Neural cell (in vitro differentiated cells): ENCODE data around the gene OTX2. TPM values are rescaled to one million over a fixed set of nuclear protein-coding genes. Genes with fewer than 3 reads are reported as not detected.

Experiments
- H2AFZ ChIP-seq: fragments of 200-600, 300-800 bp; sonication (generic), shearing (Covaris generic); 2 replicates; pipeline ENCODE4 v1.6.0; 2014; ENCODE audit warnings: low read depth, mild to moderate bottlenecking, antibody characterized with exemption, low read length, moderate library complexity
- H3F3A ChIP-seq: fragments of 200-600 bp; shearing (Covaris generic); 2 replicates; pipeline ENCODE4 v1.6.1; 2016; ENCODE audit warnings: mild to moderate bottlenecking, moderate library complexity, mixed read lengths, antibody characterized with exemption, low read length; ENCODE audit not compliant: insufficient read depth, poor library complexity, severe bottlenecking
- H3K27ac ChIP-seq: fragments of 200-600, 300-800 bp; sonication (generic), shearing (Covaris generic); 2 replicates; pipeline ENCODE4 v1.5.1; 2014; ENCODE audit warnings: mild to moderate bottlenecking, low read length, moderate library complexity
- H3K27me3 ChIP-seq: fragments of 300-800, 200-600 bp; sonication (generic), shearing (Covaris generic); 2 replicates; pipeline ENCODE4 v1.6.0; 2014; ENCODE audit warnings: mild to moderate bottlenecking, low read depth, low read length, moderate library complexity; ENCODE audit not compliant: insufficient read depth
- H3K36me3 ChIP-seq: fragments of 300-800, 200-600 bp; sonication (generic), shearing (Covaris generic); 2 replicates; pipeline ENCODE4 v1.5.1; 2014; ENCODE audit warnings: mild to moderate bottlenecking, antibody characterized with exemption, low read length, moderate library complexity; ENCODE audit not compliant: insufficient read depth
- H3K4me2 ChIP-seq: fragments of 300-800, 200-600 bp; sonication (generic), shearing (Covaris generic); 2 replicates; pipeline ENCODE4 v1.6.0; 2014; ENCODE audit warnings: mild to moderate bottlenecking, low read length
- H3K4me3 ChIP-seq: fragments of 300-800, 200-600 bp; sonication (generic), shearing (Covaris generic); 2 replicates; pipeline ENCODE4 v1.5.1; 2014; ENCODE audit warnings: mild to moderate bottlenecking, low read length, moderate library complexity
- H3K79me2 ChIP-seq: fragments of 200-600 bp; shearing (Covaris generic); replicated peaks from 2 replicates; pipeline ENCODE4 v1.6.0; 2014; ENCODE audit warnings: mild to moderate bottlenecking, low read length, moderate library complexity; ENCODE audit not compliant: insufficient read depth
- H3K9ac ChIP-seq: fragments of 300-800, 200-600 bp; sonication (generic), shearing (Covaris generic); 2 replicates; pipeline ENCODE4 v1.6.1; 2016; ENCODE audit warnings: mild to moderate bottlenecking, low read length, mixed read lengths
- H3K9me2 ChIP-seq: fragments of 200-600 bp; shearing (Covaris generic); 2 replicates; pipeline ENCODE4 v1.6.1; 2016; ENCODE audit warnings: mild to moderate bottlenecking, low read length, mixed read lengths; ENCODE audit not compliant: insufficient read depth
- H3K9me3 ChIP-seq: fragments of 200-600, 300-800 bp; sonication (generic), shearing (Covaris generic); 2 replicates; pipeline ENCODE4 v1.6.1; 2016; ENCODE audit warnings: mild to moderate bottlenecking, mixed run types, low read length, moderate library complexity, mixed read lengths
- H4K20me1 ChIP-seq: fragments of 200-600 bp; shearing (Covaris generic); 2 replicates; pipeline ENCODE4 v1.6.1; 2016; ENCODE audit warnings: mild to moderate bottlenecking, mixed run types; ENCODE audit not compliant: insufficient read depth
- CTCF ChIP-seq: fragments of 450-650 bp; IDR thresholded peaks from 2 replicates; pipeline ENCODE4 v1.5.1; 2014; ENCODE audit warnings: antibody characterized with exemption, mild to moderate bottlenecking, moderate library complexity; ENCODE audit not compliant: poor library complexity, severe bottlenecking
- EP300 ChIP-seq: fragments of 450-650 bp; conservative IDR thresholded peaks from 2 replicates; pipeline ENCODE4 v1.6.1; 2014; ENCODE audit warnings: antibody characterized with exemption, mild to moderate bottlenecking, moderate library complexity; ENCODE audit not compliant: poor library complexity, severe bottlenecking
- EZH2 ChIP-seq: fragments of 200-600, 300-800 bp; shearing (Covaris generic), sonication (generic); IDR thresholded peaks from 2 replicates; pipeline ENCODE4 v1.6.1; 2014; ENCODE audit warnings: antibody characterized with exemption, low read length, borderline replicate concordance, mild to moderate bottlenecking; ENCODE audit not compliant: insufficient read depth, poor library complexity, severe bottlenecking
- MXI1 ChIP-seq: fragments of 450-650 bp; conservative IDR thresholded peaks from 2 replicates; pipeline ENCODE4 v1.6.1; 2014; ENCODE audit warnings: antibody characterized with exemption, mild to moderate bottlenecking; ENCODE audit not compliant: poor library complexity, severe bottlenecking
- POLR2AphosphoS5 ChIP-seq: IDR thresholded peaks from 2 replicates; pipeline ENCODE4 v1.6.1; 2012
- RAD21 ChIP-seq: fragments of 450-650 bp; conservative IDR thresholded peaks from 2 replicates; pipeline ENCODE4 v1.6.1; 2014; ENCODE audit warnings: antibody characterized with exemption, mild to moderate bottlenecking, moderate library complexity
- SMC3 ChIP-seq: fragments of 450-650 bp; conservative IDR thresholded peaks from 2 replicates; pipeline ENCODE4 v1.6.1; 2014; ENCODE audit warnings: antibody characterized with exemption, mild to moderate bottlenecking, moderate library complexity; ENCODE audit not compliant: poor library complexity
- TAF1 ChIP-seq: IDR thresholded peaks from 2 replicates; pipeline ENCODE4 v1.6.1; 2012; ENCODE audit warnings: low read depth
- polyA plus RNA-seq: library from polyadenylated mRNA; depleted of rRNA; stranded (reverse); fragments of >200 nt; gene quantifications from 2 replicates; pipeline ENCODE4 v1.2.3, GENCODE V29; 2014
- TF ChIP-seq, protein P1 (sequence below): IDR thresholded peaks from 2 replicates; pipeline ENCODE4 v1.6.1; 2012; ENCODE audit warnings: borderline replicate concordance

The OTX2 gene
- polyA plus RNA-seq, 1 donor from 2014 or later = 2.1 TPM

GRCh38 chr14:56794088-56794556 is 16.2 kb downstream of the OTX2 start:
- Histone ChIP-seq H3K9me3 (peaks cover 5% of the 10 kb centered on the region), H4K20me1 (no peaks in the 10 kb centered on the region), H3K9ac (no peak overlapping the region), H3F3A (no peaks in the 10 kb centered on the region), H3K27me3 (peaks cover 54% of the 10 kb centered on the region), H3K79me2 (no peaks in the 10 kb centered on the region), H3K4me2 (no peak overlapping the region), H2AFZ (no peak overlapping the region), H3K9me2 (no peaks in the 10 kb centered on the region), H3K27ac (no peak overlapping the region), H3K36me3 (no peaks in the 10 kb centered on the region), H3K4me3 (no peak overlapping the region)
- TF ChIP-seq CTCF (no peak), TAF1 (no peak)

- Histone ChIP-seq H3K4me2 (no peak overlapping the region), H3K79me2 (no peaks in the 10 kb centered on the region), H3K9me3 (peaks cover 5% of the 10 kb centered on the region), H3K36me3 (no peaks in the 10 kb centered on the region), H3K4me3 (no peak overlapping the region), H3K27ac (no peak overlapping the region), H2AFZ (no peak overlapping the region), H3K9me2 (no peaks in the 10 kb centered on the region), H3F3A (no peaks in the 10 kb centered on the region), H4K20me1 (no peaks in the 10 kb centered on the region), H3K27me3 (peaks cover 12% of the 10 kb centered on the region), H3K9ac (no peak overlapping the region)
- no peak for TF ChIP-seq SMC3
- no peak for TF ChIP-seq POLR2AphosphoS5
- TF ChIP-seq MXI1 = no peak
- TF ChIP-seq, protein P1, sequence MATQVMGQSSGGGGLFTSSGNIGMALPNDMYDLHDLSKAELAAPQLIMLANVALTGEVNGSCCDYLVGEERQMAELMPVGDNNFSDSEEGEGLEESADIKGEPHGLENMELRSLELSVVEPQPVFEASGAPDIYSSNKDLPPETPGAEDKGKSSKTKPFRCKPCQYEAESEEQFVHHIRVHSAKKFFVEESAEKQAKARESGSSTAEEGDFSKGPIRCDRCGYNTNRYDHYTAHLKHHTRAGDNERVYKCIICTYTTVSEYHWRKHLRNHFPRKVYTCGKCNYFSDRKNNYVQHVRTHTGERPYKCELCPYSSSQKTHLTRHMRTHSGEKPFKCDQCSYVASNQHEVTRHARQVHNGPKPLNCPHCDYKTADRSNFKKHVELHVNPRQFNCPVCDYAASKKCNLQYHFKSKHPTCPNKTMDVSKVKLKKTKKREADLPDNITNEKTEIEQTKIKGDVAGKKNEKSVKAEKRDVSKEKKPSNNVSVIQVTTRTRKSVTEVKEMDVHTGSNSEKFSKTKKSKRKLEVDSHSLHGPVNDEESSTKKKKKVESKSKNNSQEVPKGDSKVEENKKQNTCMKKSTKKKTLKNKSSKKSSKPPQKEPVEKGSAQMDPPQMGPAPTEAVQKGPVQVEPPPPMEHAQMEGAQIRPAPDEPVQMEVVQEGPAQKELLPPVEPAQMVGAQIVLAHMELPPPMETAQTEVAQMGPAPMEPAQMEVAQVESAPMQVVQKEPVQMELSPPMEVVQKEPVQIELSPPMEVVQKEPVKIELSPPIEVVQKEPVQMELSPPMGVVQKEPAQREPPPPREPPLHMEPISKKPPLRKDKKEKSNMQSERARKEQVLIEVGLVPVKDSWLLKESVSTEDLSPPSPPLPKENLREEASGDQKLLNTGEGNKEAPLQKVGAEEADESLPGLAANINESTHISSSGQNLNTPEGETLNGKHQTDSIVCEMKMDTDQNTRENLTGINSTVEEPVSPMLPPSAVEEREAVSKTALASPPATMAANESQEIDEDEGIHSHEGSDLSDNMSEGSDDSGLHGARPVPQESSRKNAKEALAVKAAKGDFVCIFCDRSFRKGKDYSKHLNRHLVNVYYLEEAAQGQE = no peak
- no peak for TF ChIP-seq CTCF
- TF ChIP-seq TAF1 = no peak
- TF ChIP-seq RAD21 = no peak
- TF ChIP-seq EP300 = no peak
- TF ChIP-seq EZH2 = no peak
Measured at GRCh38 chr14:56789955-56790354, 20.3 kb downstream of the OTX2 start.
